NCI-H1436 treated with DMSO at 0.1 percent for 48 hours (cell line): ENCODE data around the gene APAF1.

Source experiments
- DNase-seq: peaks from one replicate; lab custom pipeline; 2025; lab: John Stamatoyannopoulos, UW

APAF1 gene

GRCh38 chr12:98660521-98660920 lies 15.4 kb downstream of the APAF1 start:
- no peak for DNase-seq

- no peak for DNase-seq
Observed at GRCh38 chr12:98669751-98670150, 24.7 kb downstream of the APAF1 start.

DNA sequence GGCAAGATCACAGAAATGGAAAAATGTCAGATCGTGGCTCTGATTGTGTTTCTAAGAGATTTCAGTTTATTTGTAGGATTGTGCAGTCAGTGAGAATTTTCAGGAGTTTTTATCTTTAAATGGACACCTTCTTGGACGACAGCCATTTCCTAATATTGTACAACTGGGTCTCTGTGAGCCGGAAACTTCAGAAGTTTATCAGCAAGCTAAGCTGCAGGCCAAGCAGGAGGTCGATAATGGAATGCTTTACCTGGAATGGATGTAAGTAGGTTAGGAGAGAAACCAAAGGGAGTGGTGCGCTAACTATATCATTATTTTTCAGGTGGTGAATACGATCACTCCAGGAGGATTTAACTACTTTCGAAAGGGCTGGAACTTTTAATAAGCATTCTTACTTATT lies 26.4 kb downstream of the APAF1 start:
- DNase-seq = no peak

DNA sequence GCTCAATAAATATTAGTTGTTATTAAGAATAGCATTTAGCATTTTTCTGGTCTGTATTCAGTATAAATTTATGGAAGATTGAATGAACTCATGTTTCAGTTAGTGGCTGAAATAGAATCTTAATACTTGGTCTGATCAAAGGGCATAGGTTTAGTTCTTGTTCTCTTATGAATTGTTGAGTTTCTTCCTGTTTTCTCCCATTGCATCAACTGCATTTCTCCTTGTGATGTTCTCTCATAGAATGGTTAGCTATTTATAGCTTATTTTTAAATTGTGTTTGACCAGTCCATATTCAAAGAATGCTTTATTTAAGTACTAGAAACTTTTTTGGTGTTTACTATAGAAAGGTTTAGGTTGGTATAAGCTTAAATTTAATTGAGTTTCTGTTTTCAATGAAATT lies 29.8 kb downstream of the APAF1 start:
- no peak for DNase-seq

DNA sequence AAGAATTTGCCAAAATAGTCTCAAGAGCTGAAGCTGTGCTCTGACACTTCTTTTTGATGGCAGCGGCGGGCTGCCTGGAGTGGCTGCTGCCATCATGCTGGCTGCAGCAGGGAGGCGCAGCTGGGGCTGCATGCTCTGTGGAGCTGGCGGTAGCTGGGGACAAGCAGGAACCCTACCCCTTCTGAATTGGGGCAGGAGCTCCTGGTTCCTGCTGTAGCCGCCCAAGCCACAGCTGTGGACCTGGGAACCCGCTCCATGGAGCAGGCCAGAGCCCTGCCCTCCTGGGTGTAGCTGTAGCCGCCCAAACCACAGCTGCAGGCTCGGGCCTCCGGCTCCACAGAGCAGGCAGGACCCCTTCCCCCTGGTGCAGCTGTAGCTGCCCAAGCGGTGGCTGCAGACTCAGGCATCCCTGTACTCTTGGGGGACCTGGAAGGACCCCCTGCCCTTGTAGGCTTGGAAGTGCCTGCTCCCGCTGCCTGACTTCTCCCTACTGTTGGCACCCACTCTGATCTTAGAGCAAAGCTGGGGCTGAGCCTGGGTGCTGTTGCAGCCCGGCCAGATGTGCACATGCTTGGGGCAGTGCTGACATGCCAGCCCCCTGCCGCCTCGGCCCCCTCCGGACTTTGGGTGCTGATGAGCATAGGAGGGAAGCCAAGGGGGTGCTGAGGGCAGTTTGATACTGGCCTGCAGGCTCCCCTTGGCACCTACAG lies 33.3 kb downstream of the APAF1 start:
- no peak for DNase-seq

DNA sequence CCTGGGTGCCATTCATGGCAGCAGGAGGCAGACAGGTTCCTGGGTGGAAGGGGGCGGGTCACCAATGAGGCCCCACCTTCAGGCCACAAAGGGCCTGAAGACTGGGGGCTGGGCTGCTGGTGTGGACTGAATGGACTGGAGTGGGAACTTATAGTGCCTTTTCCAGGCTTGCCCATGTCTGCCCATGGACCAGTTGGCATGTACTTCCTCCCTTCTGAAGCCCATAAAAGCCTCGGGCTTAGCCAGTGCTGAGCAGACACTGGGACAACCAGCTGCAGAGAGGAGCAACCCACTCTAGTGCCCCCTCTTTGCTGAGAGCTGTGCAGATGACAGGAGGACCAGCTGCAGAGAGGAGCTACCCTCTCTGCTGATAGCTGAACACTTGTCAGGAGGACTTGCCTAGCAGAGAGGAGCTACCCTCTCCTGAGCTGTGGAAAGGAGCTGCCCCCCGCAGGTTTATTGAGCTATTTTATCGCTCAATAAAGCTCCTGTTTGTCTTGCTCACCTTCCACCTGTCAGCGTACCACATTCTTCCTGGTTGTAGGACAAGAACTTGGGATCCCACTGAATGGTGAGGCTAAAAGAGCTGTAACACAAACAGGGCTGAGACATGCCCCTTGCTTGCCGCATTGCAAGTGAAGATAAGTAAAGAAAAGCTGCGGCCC lies 34.0 kb downstream of the APAF1 start:
- DNase-seq = no peak

- no peak for DNase-seq
Observed at GRCh38 chr12:98679611-98680005, 34.5 kb downstream of the APAF1 start.

DNA sequence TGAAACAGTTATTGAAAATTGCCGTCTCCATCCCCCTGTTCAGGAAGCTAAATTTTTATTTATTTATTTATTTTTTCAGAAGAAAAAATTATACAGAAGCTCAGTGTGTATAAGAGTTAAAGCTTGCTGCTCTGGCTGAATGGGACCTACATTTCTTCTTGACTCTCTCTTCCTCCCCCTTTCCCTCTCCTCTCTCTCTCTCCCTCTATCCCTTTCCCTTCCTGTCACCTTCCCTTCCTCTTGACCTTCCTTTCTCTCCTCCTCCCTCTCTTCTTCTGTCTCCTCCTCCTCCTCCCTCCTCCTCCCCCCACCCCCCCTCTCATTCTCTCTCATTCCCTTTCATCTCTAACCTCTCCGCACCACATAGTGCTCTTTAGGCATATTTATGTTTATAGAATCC lies 39.1 kb downstream of the APAF1 start:
- DNase-seq = no peak

GRCh38 chr12:98686603-98687002 lies 41.5 kb downstream of the APAF1 start:
- no peak for DNase-seq

GRCh38 chr12:98691351-98691750 lies 46.3 kb downstream of the APAF1 start:
- DNase-seq = no peak

- no peak for DNase-seq
Observed at GRCh38 chr12:98696036-98696646, 51.1 kb downstream of the APAF1 start.

- DNase-seq = no peak
Observed at GRCh38 chr12:98697209-98697608, 52.1 kb downstream of the APAF1 start.

DNA sequence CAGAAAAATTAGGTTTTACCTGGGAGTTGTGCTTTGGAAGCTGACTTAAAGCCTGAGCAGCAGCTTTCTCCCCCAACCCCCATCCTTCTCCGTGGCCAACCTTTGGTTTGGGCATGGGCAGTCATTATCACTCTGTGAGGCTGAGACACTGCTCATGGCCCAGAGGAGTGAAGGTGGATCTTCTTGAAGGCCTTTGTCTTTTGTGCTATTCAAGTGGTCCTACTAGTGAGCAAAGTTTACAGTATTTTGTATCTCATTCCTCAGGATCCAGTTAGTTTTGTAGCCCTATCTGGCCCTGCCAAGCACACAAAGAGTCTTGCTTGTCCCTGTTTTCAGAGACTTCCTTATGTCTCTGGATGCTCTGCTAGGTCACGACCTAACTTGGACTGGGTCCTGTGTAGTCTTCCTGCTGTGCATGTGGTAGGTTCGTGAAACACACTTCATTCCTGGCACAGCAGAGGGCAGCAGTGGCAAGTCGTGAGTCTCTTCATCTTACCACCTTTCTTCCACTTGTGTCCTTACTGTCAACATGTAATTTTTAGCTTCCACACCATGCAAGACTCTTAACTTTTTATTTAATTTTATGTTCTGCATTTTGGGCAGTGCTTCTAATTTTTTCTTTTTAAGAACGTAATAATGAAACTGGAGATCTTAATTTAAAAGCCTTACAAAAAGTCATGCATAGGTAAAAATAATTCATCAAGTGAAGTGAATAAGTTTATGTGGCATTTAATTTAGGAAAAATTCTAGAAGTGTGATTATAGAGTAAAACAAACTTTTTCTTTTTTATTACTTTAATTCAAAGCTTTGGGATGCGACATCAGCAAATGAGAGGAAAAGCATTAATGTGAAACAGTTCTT lies 53.7 kb downstream of the APAF1 start:
- no peak for DNase-seq

GRCh38 chr12:98699586-98699985 lies 54.5 kb downstream of the APAF1 start:
- DNase-seq = no peak

- no peak for DNase-seq
Observed at GRCh38 chr12:98701166-98701565, 56.1 kb downstream of the APAF1 start.

DNA sequence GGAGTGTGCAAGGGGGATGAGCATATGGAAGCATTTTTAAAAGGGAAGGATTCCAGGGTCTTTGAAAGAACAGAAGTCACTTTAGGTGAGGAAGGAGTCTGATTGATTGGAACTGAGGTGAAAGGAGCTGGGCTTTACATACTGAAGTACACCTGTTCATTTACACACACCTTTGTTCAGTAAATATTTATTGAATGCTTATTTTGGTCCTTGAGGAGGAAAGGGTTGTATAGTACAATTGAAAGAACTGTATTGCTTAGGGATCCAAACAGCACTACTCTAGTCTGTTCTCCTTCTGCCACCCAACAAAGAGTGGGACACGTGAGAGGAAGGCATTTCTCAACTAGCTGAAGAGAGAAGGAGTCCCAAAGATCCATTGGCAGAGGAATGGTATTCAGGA lies 63.9 kb downstream of the APAF1 start:
- no peak for DNase-seq

DNA sequence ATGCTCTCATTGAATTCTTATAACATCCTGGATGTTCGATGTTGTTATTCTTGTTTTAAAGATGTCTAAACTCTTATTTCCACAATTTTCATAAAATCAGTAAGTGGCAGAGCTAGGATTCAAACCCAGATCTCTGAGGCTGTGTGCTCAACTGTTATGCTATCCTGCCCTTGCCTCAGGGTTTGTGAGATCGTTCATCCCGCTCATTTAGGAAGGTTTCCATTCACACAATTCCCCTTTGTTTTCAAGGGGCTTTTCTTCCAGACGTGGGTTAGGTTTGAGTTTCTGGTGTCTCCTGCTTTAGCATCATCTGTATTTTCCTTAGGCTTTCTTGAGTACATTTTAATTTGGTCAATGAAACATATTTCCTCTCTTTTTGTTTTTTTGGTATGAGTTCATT lies 69.3 kb downstream of the APAF1 start:
- no peak for DNase-seq

DNA sequence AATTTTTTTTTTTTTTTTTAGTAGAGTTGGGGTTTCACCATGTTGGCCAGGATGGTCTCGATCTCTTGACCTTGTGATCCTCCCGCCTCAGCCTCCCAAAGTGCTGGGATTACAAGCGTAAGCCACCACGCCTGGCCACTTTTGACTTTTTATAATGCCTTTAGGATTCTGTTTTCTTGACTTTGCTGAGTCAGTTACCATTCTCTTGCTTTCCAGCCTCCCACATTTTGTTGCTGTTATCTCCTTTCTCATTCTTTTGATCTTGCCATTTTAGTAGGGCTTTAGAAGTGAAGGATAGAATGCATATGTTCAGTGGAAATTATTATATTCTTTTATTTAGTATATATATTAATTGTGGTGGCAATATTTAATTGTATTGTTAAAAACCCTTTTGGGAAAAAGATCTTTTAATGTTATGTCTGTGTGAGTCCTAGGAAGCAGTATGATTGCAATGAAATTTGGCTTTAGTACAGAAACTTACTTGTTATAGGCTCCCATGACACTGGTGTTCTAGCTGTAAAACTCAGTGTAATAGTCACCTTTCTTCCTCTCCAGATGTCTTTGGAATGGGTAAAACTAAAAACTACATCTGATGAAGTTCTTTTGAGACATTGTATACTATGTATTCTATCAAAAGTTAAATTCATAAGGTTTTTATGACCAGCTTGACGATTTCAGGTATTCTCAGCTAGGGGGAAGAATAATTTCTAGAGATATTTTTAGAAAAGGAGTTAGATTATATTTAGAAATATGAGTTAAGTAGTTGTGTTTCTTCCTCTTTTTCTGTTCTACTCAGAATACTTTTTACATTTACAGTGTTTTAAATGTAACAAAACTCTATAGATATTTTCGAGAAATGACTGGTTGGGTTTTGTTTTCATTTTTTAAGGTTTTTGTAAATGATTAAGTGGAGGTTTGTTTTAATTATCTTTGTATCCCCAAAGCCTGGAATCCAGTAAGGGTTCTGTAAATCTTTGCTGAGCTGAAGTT lies 74.7 kb downstream of the APAF1 start:
- no peak for DNase-seq

GRCh38 chr12:98721204-98721702 lies 76.2 kb downstream of the APAF1 start:
- no peak for DNase-seq

GRCh38 chr12:98724384-98725155 lies 79.5 kb downstream of the APAF1 start:
- DNase-seq = no peak
